HG02981 (cell line): ENCODE measurements around the gene ELAVL1.
"Not testable (repeated sequence)": the region's sequence is repeated elsewhere in the genome, so short reads cannot be mapped to it uniquely, and the experiment has no call there.

Experiments used
- ATAC-seq: cut with Tn5 transposase; IDR thresholded peaks from one replicate; pipeline ENCODE4 v1.9.1; 2021; ENCODE audit warnings: mild to moderate bottlenecking, moderate library complexity; ENCODE audit not compliant: unreplicated experiment

ELAVL1 gene

DNA sequence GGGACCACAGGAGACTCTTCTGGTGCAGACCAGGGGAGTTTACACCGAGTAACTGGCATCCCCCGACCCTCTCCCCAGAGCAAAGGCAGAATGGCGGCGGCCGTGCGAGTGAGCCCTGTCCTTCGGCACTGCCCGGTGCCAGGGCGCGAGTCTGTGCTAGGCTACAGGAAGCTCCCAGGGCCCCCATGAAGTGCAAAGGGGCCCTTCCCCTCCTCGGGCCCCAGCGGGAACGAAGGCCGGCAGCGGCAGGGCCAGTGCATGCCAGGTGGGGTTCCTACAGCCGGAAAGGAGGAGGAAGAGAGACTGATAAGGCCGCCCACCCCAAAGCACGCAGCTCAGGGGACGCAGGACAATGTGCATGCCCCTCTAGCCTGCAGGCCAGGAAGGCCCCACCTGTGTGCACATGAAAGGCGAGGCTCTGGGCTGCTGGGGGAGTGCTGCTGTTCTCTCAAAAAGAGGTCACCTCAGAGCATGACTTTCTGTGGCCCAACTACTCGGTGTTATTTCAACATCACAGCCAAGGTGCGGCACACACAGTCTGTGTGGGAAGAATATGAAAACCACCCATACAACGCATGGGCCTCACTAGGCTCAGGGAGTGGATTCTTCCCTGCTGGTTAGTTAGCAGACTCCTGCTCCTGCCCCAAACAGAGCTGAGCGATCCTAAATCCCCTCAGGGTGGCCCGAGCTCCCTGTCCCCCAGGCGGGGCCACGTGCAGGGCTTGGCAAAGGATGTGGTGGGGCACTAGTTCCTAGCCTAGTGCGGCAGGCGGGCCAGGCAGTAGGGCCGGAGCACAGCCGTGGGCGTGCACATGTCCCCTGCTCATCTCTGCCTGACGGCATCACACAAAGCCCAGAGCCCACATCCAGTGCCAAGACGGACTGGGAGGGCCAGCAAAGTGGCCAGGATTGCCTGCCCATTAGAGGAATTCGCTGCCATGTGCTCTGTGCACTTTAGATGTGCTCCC, 33.6 kb downstream of the ELAVL1 start:
- no peak for ATAC-seq

DNA sequence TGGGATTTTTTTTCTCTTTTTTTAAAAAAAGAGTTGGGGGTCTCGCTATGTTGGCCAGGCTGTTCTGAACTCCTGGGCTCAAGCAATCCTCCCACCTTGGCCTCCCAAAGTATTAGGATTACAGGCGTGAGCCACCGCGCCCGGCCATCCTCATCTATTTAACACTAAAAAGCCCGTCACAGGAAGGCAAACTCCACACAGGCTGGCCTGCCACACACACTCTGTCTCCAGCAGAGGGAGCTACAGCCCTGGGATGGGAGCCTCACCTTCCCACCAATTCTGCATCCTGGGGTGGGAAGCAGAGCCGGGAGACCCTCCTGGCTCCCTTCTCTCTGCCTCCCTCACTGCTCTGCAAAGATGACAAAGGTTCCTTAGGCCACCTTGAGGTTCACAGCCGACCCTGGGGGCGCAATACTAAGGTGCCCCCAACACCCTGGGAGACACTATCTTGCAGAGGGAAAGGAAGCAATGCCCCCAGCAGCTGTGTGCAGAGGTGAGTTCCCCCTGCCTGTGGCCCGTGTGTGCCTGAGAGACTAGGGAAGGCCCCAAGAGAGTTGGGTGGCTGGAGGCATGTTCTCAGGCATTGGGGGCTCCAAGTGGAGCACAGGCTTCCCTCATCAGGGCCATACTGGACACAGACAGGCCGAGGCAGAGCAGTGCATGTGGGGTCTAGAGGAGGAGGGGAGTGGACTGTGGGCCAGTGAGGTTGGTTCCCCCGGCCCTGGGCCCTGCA, 34.6 kb downstream of the ELAVL1 start:
- ATAC-seq: no peak

DNA sequence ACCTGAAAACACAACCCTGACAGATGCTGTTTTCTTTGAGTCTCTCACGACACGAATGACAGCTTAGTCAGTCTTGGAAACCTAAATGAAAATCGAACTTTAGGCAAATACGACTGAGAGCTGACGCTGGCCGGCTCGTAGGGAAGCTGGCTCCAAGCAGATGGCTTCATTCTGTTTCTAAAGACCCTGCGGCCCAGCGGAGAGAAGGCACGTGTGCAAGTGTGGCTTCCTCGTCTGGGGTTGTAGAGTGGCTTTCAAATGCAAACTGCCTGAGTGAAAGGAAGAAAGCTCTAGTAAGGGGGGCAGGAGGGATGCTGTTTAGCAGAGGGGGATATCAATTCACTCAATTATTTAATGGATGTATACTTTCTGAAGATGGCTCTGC, 35.9 kb downstream of the ELAVL1 start:
- no peak for ATAC-seq

DNA sequence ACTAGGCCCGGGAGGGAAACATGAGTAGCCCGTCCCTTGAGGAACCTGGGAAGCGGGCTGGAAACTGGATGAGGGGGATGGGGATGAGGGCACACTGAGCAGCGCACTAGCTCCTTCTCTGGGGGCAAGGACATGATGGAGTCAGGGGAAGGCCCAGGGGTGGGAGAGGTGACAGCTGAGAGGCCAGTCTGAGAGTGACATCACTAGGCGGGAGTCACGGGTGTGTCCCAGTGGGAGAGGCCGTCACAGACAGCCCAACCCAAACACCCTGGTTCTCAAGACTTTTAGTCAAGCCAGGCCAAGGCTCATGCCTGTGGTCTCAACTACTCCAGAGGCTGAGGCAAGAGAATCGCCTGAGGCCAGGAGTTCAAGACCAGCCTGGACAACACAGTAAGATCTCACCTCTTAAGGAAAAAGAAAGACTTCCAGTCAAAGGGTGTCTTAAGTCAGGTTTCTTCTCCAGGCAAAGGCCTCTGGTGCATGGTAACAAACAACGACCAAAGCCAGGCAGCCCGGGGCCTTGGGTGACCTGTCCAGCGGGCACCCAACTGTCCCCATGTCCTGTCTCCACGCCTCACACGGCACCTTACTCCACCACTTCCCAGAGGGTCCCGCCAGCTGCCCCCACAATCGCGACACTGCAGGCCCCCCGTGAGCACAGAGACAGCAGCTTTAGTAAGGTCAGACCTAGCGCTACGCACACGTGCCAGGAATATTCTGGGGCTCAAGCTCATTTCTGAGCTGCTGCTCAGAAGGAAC, 36.5 kb downstream of the ELAVL1 start:
- no peak for ATAC-seq

DNA sequence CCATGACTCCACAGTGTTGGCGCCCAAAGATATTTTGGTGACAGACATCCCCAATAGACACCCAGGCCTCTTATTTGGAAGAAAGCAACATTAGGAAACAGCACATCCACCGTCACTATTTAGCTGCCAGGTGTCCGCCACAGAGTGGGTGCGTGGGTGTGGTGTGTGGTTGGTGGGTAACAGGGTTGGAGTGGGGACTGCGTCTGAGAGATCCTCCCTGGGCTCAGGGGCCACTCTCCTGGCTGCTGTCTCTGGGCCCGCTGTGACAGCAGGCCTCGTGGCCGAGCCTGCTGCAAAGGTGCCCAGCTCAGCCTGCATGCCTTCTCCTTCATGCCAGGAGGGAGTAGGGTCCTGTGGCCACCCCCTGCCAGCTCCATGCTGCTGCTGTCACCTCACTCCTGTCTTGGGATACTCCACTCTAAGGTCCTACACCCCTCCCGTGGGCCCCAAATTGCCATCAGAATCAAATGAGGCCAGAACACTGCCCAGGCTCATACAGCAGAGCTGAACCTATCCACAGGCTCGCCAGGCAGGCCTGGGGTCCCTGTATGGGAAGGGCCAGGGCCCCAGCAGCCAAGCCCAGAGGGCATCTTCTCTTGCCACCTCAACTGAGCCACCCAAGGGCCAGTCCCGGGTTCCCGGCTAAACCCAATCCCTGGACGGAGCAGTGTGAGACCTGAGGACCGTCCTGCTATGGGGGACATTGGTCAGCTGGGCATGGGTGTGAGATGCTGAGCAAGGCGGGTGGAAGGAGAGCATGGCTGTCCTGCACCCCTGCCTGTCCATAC, 37.2 kb downstream of the ELAVL1 start:
- ATAC-seq: no peak

DNA sequence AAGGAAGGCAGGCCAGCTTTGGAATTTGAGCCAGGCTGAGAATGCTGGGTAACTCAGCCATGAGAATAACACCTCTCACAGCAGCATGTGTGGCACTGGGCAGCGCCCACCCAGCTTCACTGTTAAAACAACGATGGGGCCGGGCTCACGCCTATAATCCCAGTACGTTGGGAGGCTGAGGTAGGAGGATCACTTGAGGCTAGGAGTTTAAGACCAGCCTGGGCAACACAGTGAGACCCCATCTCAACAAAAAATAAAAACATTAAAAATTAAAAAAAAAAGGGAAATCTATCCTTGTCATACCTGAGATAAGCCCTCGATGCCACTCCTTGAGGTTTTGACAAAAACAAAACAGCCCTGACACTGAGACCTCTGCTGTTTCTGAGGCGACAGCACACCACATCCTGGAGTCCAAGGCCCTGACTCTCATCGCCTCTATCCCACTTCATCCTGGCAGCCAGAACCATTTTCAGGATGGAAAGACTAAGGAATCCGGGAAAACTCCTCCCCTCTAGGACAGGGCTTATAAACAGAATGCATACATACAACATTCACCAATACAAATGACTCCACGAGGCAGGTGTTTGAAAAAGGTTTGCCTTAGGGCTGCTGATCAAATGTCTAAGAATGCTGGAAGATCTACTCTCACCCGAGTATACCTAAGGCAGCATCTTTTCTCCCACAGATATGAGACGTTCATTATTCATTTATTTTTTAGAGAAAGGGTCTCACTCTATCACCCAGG, 39.3 kb downstream of the ELAVL1 start:
- ATAC-seq: no peak

DNA sequence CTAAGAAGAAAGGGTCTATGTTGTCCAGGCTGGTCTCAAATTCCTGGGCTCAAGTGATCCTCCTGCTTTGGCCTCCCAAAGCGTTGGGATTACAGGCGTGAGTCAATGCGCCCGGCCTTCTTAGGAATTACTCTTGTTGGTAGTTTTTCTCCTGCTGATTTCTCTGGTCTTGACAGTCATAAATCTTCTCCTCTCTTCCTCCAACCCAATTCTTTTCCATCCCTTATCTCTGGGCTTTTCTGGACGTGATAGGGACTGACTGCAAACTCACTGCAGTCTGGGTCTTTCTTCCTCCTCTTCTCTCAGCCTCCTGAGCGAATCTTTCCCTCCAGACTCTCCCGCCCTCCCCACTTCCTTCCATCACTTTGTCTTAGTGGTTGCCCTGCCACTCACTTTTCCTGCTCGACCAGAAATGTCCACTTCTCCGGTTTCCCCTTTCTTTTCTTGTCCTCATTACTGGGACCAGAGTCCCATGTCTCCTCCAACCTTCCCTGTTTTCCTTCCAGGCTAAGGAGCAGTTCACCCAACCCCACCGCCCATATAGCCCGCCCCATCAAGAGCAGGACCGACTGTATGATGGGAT, 40.1 kb downstream of the ELAVL1 start:
- ATAC-seq: no peak

DNA sequence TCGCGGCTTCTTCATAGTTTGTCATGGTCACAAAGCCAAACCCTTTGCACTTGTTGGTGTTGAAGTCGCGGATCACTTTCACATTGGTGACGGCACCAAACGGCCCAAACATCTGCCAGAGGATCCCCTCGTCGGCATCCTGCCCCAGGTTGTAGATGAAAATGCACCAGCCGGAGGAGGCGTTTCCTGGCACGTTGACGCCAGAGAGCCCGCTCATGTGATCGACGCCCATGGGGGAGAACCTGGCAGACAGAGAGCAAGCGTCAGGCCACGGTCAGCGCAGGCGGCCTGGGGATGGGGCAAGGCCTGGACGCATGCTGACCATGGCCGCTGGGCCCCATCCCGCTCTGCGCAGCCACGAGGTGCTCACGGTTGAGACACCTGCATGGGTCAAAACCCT, 41.9 kb downstream of the ELAVL1 start:
- no peak for ATAC-seq

DNA sequence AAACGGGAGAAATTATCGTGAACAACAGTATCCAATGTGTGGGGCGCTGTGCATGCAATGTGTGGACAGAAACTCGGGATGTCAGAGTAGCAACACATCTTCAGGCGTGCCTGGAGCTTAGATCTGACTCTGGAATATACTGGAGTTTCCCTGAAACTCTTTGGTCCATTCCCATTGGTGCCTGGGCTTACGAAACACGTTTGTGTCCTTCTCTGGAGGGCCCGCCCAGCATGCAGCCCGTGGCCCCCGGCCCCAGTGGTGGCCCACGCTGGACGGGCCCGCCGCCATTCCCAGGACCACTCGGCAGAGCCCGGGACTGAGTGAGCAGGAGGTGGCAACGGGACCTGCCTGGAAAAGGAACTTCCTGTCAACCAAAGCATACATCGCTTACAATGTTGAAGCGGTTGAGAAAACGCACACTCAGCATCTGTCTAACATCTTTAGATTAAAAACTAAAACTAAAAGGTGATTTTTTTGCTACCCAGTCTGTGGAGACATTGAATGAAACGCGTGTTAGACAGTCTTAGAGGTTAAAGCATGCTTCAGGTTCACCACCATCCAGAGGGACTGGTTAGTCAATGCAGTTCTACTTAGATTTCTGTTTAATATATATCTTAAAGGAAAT, 42.7 kb downstream of the ELAVL1 start:
- ATAC-seq: no peak

DNA sequence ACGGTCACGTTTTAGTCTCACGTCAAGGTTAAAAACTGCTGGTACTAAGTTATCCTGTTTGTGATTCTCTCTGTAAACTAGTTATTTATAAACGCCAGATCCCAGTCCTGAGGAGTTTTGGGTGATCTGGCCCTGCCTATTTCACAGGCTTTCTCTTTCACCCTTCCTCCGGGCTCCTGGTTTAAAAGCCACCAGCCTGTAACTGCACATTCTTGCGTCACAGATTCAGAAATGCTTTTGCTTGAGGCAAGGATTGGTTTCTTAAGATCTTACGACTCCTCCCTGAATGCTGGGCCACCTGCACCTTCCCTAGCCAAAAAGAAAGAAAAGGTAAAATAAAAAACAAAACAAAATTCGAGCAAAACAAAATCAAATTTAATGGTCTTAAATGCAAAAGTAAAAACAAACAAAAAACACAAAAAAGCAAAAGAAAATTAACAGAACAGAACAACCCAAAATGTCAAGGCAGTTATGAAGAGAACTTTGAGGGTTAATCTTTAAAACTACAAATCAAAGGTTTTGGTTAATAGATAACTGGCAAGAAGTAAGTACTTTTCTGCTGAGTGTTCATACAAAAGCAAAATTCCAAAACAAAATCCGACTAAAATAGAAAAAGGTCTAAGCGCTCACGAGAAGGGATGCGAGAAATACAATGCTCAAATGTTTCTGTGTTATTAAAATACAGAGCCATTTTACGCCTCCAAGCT, 43.4 kb downstream of the ELAVL1 start:
- ATAC-seq: no peak

DNA sequence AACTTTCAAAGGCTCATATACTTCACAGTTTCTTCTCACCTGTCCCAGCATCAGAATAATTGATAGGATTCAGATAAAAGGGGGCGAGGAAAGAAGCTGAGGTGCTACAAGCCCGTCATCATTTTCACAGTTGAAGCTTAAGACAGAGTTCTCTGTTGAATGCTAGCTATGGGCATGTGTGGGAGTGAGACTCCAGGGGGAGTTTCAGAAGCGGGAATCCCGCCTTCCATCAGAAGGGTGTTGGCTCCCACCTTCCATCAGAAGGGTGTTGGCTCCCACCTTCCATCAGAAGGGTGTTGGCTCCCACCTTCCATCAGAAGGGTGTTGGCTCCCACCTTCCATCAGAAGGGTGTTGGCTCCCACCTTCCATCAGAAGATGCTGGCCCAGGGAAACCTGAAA, 44.4 kb downstream of the ELAVL1 start:
- ATAC-seq: not testable (repeated sequence)

DNA sequence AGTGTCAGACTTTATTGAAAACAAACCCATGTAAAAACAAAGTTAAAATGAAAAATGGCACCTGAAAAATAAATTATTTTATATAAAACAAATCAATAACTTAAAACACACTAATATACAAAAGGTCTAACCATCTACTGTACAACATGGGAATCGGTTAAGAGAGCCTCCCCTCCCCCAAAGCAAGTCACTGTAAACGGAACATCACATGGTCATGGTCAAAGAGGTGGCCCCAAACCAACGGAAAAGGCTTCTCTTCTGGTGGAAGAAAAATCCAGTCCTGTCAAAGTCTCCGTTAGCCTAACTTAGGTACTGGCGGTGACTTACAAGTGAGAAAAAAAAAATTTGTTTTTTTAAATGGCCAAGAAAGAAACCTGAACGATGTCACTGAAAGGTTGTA, 46.2 kb downstream of the ELAVL1 start:
- no peak for ATAC-seq

DNA sequence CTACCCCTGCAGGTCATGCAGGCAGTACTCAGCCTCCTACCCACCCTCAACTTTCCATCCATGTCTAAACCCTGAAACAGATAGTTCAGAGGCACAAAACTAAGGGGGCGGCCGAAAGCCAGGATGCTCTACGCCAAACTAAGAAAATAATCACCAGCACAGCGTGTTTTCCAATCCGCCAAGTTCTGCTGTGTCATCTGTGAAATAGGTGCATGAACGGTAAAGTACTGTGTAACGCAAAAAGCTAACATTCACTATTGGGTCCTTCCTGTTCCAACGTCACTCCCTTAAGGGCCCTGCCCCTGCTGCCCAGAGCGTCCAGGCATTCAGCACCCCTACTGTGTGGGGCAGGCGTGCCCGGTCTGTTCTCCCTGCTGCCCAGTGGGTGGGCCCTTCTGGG, 49.7 kb downstream of the ELAVL1 start:
- ATAC-seq: no peak

DNA sequence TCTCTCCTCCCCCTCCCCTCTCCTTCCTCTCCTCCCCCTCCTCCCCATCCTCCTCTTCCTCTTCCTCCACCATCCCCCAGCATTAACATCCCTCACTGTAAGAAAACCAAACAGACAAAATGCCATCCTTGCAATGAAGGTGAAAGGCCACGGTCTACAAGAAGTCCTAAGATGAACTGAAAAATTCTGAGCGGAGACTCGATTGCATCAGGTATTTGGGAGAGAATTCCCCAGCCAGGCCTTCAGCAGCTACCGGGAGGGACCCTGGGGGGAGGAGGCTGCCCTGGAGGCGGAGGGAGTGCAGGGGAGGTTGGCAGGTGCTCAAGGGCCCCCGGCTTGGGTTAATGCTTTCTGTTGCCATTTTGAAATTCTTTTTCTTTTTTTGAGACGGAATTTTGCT, 51.9 kb downstream of the ELAVL1 start:
- no peak for ATAC-seq

DNA sequence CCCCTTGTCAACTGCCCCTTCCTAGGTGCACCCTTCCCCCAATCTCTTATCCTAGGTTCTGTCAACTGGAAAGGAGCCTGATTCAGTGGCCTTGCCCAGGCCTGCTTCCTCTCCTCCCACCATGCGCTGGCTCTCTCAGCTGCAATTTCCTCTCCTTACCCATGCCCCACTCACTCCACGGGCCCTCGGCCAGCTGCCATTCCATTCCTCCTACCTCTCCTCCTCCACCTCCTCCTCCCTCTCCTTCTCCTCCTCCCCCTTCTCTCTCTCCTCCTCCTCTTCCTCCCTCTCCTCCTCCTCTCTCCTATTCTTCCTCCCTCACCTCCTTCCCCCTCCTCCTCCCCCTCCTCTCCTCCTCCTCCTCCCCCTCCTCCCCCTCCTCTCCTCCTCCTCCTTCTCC, 52.4 kb downstream of the ELAVL1 start:
- ATAC-seq: no peak

DNA sequence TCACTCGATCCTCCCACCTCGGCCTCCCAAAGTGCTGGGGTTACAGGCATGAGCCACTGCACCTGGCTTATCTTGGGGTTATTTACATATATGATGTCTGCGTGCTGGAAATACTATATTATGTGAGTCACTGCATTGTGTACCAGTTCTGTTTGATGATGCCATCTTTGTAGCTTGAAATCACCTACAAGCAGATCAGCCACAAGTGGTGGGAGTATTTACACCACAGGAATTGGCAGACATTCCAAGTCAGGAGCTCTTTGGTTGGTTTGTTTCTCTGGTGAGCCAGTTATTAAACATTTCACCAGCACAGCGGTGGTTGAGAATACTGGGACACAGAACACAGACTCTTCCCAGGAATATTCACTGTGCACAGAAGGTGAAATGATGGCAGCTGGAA, 57.5 kb downstream of the ELAVL1 start:
- no peak for ATAC-seq

DNA sequence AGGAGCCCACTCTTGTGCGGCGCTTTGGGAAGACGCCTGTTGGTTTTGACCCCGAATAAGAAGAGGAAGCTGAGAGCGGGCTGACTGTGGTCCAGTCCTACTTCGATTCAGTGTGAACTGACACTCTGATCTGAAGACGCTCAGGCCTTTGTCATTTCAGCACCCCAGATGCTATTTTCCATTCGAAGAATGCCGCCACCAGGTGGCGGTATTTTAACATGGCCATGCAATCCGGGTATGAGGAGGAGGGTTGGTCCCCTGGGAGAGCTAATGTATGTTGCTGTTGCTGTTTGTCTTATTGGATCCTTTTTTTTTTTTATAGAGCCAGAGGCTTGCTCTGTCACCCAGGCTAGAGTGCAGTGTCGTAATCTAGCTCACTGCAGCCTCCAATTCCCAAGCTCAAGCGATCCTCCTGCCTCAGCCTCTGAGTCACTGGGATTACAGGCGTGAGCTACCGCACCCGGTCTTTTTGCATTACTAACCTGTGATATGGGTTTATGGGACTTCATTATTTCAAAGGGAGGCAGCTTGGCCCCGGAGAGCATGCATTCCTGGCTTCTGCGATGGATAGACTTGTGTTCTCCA, 61.2 kb downstream of the ELAVL1 start:
- no peak for ATAC-seq
